Large intestine (tissue), 3 donors: ENCODE measurements around the gene GSDMA. TPM values are rescaled to one million over a fixed set of nuclear protein-coding genes. Genes with fewer than 3 reads are reported as not detected.
"Not testable (repeated sequence)": the region's sequence is repeated elsewhere in the genome, so short reads cannot be mapped to it uniquely, and the experiment has no call there.

ENCODE experiments used
- DNase-seq, 2 donors: peaks; one replicate each; pipeline versions ENCODE4 v3.0.0 to v3.0.0-alpha.2; 2013
- H3K27ac ChIP-seq: one replicate; pipeline ENCODE4 v1.5.1; 2013; ENCODE audit warnings: low read length
- H3K27me3 ChIP-seq: 2 replicates; pipeline ENCODE4 v1.6.1; 2013; ENCODE audit warnings: low read length; ENCODE audit not compliant: control insufficient read depth, insufficient read depth
- H3K36me3 ChIP-seq: 2 replicates; pipeline ENCODE4 v1.6.1; 2013; ENCODE audit warnings: low read length; ENCODE audit not compliant: control insufficient read depth, insufficient read depth
- H3K4me1 ChIP-seq: one replicate; pipeline ENCODE4 v1.6.1; 2013; ENCODE audit warnings: low read length; ENCODE audit not compliant: control insufficient read depth, insufficient read depth
- H3K4me3 ChIP-seq: one replicate; pipeline ENCODE4 v1.5.1; 2013; ENCODE audit warnings: low read length
- H3K9me3 ChIP-seq: one replicate; pipeline ENCODE4 v1.6.1; 2013; ENCODE audit warnings: mild to moderate bottlenecking, low read depth, low read length, moderate library complexity; ENCODE audit not compliant: control insufficient read depth
- WGBS: methylation state at CpG from one replicate; pipeline ENCODE4 v1.1.5; 2013; ENCODE audit warnings: low lambda C conversion rate; ENCODE audit not compliant: insufficient coverage; 5-methylcytosine and 5-hydroxymethylcytosine counted together
- polyA plus RNA-seq: library from polyadenylated mRNA; unstranded; fragments of 120-200 nt; gene quantifications from one replicate; pipeline ENCODE4 v1.2.1, GENCODE V29; 2013

Gene GSDMA
- polyA plus RNA-seq, 1 donor, result 0.24 TPM

DNA sequence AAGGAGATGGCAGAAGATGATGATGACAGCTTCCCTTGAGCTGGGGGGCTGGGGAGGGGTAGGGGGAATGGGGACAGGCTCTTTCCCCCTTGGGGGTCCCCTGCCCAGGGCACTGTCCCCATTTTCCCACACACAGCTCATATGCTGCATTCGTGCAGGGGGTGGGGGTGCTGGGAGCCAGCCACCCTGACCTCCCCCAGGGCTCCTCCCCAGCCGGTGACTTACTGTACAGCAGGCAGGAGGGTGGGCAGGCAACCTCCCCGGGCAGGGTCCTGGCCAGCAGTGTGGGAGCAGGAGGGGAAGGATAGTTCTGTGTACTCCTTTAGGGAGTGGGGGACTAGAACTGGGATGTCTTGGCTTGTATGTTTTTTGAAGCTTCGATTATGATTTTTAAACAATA lies 34.7 kb downstream of the GSDMA start:
- Histone ChIP-seq H3K9me3 (no peaks in the 10 kb centered on the region), H3K36me3 (peaks cover 50% of the 10 kb centered on the region), H3K27me3 (no peaks in the 10 kb centered on the region), H3K27ac (no peak overlapping the region), H3K4me1 (no peaks in the 10 kb centered on the region), H3K4me3 (no peak overlapping the region)
- no CpG with 5 or more reads among the region's 4 CpGs for WGBS
- no peak for DNase-seq

DNA sequence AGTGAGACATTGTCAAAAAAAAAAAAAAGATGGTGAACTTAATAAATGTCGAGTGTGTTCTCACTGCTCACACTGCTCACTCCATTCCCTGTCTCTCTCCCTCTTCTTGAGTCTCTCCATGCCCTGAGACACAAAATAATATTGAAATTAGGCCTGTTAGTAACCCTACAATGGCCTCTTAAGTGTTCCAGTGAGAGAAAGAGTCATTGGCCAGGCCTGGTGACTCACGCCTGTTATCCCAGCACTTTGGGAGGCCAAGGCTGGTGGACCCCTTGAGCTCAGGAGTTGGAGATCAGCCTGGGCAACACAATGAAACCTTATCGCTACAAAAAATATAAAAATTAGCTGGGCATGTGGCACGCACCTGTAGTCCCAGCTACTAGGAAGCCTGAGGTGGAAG lies 36.3 kb downstream of the GSDMA start:
- H3K36me3 ChIP-seq, result peaks cover 34% of the 10 kb centered on the region
- DNase-seq, result no peak
- H3K4me1 ChIP-seq, result no peaks in the 10 kb centered on the region
- H3K27me3 ChIP-seq, result no peaks in the 10 kb centered on the region
- WGBS, result no CpG with 5 or more reads among the region's 4 CpGs
- no peaks in the 10 kb centered on the region for H3K9me3 ChIP-seq
- no peak overlapping the region for H3K4me3 ChIP-seq
- no peak overlapping the region for H3K27ac ChIP-seq

DNA sequence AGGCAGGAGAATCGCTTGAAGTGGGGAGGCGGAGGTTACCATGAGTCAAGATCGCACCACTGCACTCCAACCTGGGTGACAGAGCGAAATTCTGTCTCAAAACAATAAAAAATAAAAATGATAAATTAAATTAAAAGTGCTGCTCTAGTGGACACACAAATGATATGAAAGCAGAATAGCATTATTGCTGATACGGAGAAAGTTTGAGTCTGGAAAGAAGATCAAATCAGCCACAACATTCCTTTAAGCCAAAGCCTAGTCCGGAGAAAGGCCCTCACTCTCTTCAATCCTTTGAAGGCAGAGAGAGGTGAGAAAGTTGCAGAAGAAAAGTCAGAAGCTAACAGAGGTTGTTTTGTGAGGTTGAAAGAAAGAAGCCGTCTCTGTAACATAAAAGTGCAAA lies 37.4 kb downstream of the GSDMA start:
- H3K27me3 ChIP-seq, result no peaks in the 10 kb centered on the region
- H3K36me3 ChIP-seq, result peaks cover 24% of the 10 kb centered on the region
- H3K4me3 ChIP-seq, result no peak overlapping the region
- no peaks in the 10 kb centered on the region for H3K4me1 ChIP-seq
- DNase-seq, result no peak
- no peak overlapping the region for H3K27ac ChIP-seq
- H3K9me3 ChIP-seq, result no peaks in the 10 kb centered on the region
- 78% methylated on average over 3 of the region's 7 CpGs for WGBS

DNA sequence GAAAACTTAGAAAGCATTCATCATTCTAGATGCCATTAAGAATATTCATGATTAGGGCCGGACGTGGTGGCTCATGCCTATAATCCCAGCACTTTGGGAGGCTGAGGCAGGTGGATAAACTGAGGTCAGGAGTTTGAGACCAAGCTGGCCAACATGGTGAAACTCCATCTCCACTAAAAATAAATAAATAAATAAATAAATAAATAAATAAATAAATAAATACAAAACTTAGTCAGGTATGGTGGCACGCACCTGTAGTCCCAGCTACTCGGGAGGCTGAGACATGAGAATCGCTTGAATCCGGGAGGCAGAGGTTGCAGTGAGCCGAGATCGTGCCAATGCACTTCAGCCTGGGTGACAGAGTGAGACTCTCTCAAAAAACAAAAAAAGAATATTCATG lies 38.5 kb downstream of the GSDMA start:
- not testable (repeated sequence) for H3K27me3 ChIP-seq, H3K27ac ChIP-seq, H3K4me1 ChIP-seq, H3K9me3 ChIP-seq, H3K4me3 ChIP-seq, DNase-seq
- WGBS, result no CpG with 5 or more reads among the region's 8 CpGs
- H3K36me3 ChIP-seq, result peaks cover 14% of the 10 kb centered on the region

DNA sequence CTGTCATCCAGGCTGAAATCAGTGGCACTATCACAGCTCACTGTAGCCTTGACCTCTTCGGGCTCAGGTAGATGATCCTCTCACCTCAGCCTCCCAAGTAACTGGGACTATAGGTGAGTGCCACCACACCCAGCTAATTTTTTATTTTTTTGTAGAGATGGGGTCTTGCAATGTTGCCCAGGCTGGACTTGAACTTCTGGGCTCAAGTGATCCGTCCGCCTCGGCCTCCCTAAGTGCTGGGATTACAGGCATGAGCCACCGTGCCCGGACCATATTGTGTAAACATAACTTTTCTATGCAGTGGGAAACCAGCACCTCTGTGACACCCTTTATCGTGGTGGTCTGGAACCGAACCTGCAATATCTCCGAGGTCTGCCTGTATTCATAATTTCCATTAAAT lies 41.3 kb downstream of the GSDMA start:
- Histone ChIP-seq H3K4me1 (no peaks in the 10 kb centered on the region), H3K27ac (no peak overlapping the region), H3K9me3 (no peaks in the 10 kb centered on the region), H3K27me3 (no peaks in the 10 kb centered on the region), H3K36me3 (no peaks in the 10 kb centered on the region), H3K4me3 (no peak overlapping the region)
- DNase-seq, result no peak
- 92% methylated on average over 5 of the region's 9 CpGs for WGBS

DNA sequence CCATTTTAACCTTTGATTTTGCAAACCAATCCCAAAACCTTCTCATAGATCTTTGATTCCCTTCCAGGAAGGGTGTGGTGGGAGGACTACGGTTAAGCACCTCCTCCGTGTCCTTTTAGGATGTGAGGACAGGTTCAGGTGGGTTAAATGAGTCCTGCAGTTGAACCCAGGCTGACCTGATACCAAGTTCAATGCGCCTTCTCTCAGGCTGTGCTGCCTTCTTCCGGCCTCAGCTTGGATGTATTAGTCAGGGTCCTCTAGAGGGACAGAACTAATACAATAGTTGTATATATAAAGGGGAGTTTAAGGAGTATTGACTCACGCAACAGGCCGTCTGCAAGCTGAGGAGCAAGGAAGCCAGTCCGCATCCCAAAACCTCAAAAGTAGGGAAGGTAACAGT lies 41.9 kb downstream of the GSDMA start:
- H3K36me3 ChIP-seq, result no peaks in the 10 kb centered on the region
- no peak for DNase-seq
- no peaks in the 10 kb centered on the region for H3K27me3 ChIP-seq
- no peaks in the 10 kb centered on the region for H3K4me1 ChIP-seq
- WGBS, result no CpG with 5 or more reads among the region's 7 CpGs
- no peaks in the 10 kb centered on the region for H3K9me3 ChIP-seq
- no peak overlapping the region for H3K4me3 ChIP-seq
- no peak overlapping the region for H3K27ac ChIP-seq

DNA sequence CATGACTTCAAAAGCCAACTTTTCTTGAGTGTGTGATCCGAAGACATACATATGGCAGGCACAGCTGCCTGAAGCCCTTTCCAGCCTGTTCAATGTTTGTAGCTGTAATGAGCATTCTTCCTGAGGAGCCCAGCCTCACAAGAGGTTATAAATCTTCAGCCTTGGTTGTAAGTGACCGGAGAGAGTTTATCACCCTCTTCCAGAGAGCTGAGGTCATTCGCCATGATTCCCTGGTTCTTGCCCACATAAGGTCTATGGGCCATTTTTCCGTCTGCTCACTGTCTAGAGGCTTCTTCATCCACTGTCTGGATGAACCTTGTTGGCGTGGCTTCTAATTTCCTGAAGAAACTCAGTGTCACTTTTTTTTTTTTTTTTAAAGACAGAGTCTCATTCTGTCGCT lies 42.7 kb downstream of the GSDMA start:
- no peak for DNase-seq
- no CpG with 5 or more reads among the region's 6 CpGs for WGBS

DNA sequence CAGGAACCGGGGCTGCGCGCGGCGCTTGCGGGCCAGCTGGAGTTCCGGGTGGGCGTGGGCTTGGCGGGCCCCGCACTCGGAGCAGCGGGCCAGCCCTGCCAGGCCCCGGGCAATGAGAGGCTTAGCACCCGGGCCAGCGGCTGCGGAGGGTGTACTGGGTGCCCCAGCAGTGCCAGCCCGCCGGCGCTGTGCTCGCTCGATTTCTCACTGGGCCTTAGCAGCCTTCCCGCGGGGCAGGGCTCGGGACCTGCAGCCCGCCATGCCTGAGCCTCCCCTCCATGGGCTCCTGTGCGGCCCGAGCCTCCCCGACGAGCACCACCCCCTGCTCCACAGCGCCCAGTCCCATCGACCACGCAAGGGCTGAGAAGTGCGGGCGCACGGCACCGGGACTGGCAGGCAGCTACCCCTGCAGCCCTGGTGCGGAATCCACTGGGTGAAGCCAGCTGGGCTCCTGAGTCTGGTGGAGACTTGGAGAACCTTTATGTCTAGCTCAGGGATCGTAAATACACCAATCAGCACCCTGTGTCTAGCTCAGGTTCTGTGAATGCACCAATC lies 48.2 kb downstream of the GSDMA start:
- not testable (repeated sequence) for H3K4me3 ChIP-seq, H3K9me3 ChIP-seq, H3K27me3 ChIP-seq, H3K36me3 ChIP-seq, H3K27ac ChIP-seq, DNase-seq
- WGBS, result no CpG with 5 or more reads among the region's 38 CpGs
- peaks cover 13% of the 10 kb centered on the region for H3K4me1 ChIP-seq

More for the DNA sequence above, 42.7 kb downstream of the GSDMA start:
- no peak overlapping the region for H3K27ac ChIP-seq
- H3K27me3 ChIP-seq, result no peaks in the 10 kb centered on the region
- H3K9me3 ChIP-seq, result no peaks in the 10 kb centered on the region
- no peak overlapping the region for H3K4me3 ChIP-seq
- no peaks in the 10 kb centered on the region for H3K36me3 ChIP-seq
- H3K4me1 ChIP-seq, result no peaks in the 10 kb centered on the region

DNA sequence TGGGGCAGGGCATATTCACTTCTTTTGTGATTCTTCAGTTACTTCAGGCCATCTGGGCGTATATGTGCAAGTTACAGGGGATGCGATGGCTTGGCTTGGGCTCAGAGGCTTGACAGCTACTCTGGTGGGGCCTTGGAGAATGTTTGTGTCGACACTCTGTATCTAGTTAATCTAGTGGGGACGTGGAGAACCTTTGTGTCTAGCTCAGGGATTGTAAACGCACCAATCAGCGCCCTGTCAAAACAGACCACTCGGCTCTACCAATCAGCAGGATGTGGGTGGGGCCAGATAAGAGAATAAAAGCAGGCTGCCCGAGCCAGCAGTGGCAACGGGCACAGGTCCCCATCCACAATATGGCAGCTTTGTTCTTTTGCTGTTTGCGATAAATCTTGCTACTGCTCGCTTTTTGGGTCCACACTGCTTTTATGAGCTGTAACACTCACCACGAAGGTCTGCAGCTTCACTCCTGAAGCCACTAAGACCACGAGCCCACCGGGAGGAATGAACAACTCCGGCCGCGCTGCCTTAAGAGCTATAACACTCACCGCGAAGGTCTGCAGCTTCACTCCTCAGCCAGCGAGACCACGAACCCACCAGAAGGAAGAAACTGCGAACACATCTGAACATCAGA lies 49.3 kb downstream of the GSDMA start:
- H3K27me3 ChIP-seq, H3K9me3 ChIP-seq, H3K27ac ChIP-seq, H3K36me3 ChIP-seq, DNase-seq, H3K4me3 ChIP-seq: not testable (repeated sequence)
- WGBS, result no CpG with 5 or more reads among the region's 22 CpGs
- H3K4me1 ChIP-seq, result peaks cover 13% of the 10 kb centered on the region

DNA sequence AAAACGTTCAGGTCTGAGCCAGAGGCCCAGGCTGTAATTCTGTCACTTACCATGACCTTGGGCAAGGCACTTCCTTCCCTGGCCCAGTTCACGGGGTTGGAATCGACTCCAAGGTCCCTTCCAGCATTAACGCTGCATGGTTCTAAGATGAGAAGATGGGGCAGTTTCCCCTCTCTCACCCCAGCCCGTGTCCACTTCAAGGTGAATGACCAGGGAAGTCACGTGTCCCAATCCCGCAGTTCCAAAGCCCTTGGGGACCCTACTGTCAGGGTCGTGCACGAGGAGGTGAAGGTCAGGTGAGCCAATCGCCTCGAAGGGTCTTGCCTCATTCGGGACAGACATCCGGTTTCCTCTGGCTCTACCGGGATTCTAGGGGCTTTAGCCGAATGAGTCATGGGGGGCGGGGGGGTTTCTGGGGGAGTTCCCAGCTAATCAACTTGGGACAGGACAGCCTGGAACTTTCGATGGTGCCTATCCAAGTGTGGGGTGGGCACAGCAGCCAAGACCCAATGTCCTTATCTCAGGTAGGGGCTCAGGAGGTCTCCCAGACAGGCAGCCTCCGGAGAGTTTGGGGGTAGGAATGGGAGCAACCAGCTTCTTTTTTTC lies 51.7 kb downstream of the GSDMA start:
- H3K27me3 ChIP-seq, result no peaks in the 10 kb centered on the region
- no peak overlapping the region for H3K27ac ChIP-seq
- peaks cover 11% of the 10 kb centered on the region for H3K36me3 ChIP-seq
- no peaks in the 10 kb centered on the region for H3K9me3 ChIP-seq
- no CpG with 5 or more reads among the region's 18 CpGs for WGBS
- H3K4me3 ChIP-seq, result no peak overlapping the region
- DNase-seq, result peak in 1 of 2 donors; percentile 37
- H3K4me1 ChIP-seq, result peaks cover 13% of the 10 kb centered on the region
